SK-N-SH (cell line): ENCODE measurements around the gene ALDH3B1. TPM values are rescaled to one million over a fixed set of nuclear protein-coding genes. Genes with fewer than 3 reads are reported as not detected.

Source experiments
- CTCF ChIA-PET: fragments of 300-600, 350-600 bp; formaldehyde crosslinking; extraction: SDS; loops from one replicate; lab custom pipeline; 2021; lab: Yijun Ruan, JAX
- POLR2A ChIA-PET: fragments of 350-600 bp; sonication (Branson Sonifier 250); formaldehyde crosslinking; extraction: SDS; loops from one replicate; lab custom pipeline; 2020; ENCODE audit warnings: antibody characterized with exemption, inconsistent platforms; lab: Yijun Ruan, JAX
- DNase-seq: peaks from one replicate; pipeline ENCODE4 v3.0.0; 2012
- H2AFZ ChIP-seq: fragments of 200-600 bp; sonication (generic); 2 replicates; pipeline ENCODE4 v1.8.1; 2016; ENCODE audit warnings: antibody characterized with exemption, mild to moderate bottlenecking, low read depth
- H3F3A ChIP-seq: fragments of 200-600 bp; sonication (generic); replicated peaks from 2 replicates; pipeline ENCODE3; 2016; ENCODE audit warnings: antibody characterized with exemption, mild to moderate bottlenecking; ENCODE audit not compliant: insufficient read depth
- H3K27ac ChIP-seq, 2 experiments: fragments of 200-500 bp in 1 of 2; fragments of 200-600 bp in 1 of 2; sonication (Bioruptor generic) in 1 of 2; sonication (generic), shearing (Covaris generic) in 1 of 2; 2 replicates each; pipeline versions ENCODE4 v1.5.1 to v1.6.1; 2014 to 2016; ENCODE audit warnings: low read depth in 2 of 2, inconsistent platforms in 1 of 2, low read length in 1 of 2, mild to moderate bottlenecking in 1 of 2, mixed read lengths in 1 of 2
- H3K27me3 ChIP-seq: fragments of 200-600 bp; sonication (generic), shearing (Covaris generic); 2 replicates; pipeline ENCODE4 v1.6.1; 2016; ENCODE audit warnings: mixed run types; ENCODE audit not compliant: insufficient read depth
- H3K36me3 ChIP-seq, 2 experiments: fragments of 200-500 bp in 1 of 2; fragments of 200-600 bp in 1 of 2; sonication (Bioruptor generic) in 1 of 2; sonication (generic) in 1 of 2; replicated peaks in 1 of 2; 2 replicates each; pipeline versions ENCODE3 to v1.5.1; 2014 to 2016; ENCODE audit warnings: low read length in 1 of 2, mild to moderate bottlenecking in 1 of 2; ENCODE audit not compliant: insufficient read depth in 2 of 2, control insufficient read depth in 1 of 2
- H3K4me1 ChIP-seq, 2 experiments: fragments of 200-500 bp in 1 of 2; fragments of 200-600 bp in 1 of 2; sonication (Bioruptor generic) in 1 of 2; sonication (generic), shearing (Covaris generic) in 1 of 2; 2 replicates each; pipeline versions ENCODE4 v1.5.1 to v1.6.1; 2014 to 2016; ENCODE audit warnings: low read depth in 1 of 2, low read length in 1 of 2, mixed run types in 1 of 2; ENCODE audit not compliant: insufficient read depth in 2 of 2, control insufficient read depth in 1 of 2
- H3K4me2 ChIP-seq: fragments of 200-600 bp; sonication (generic), shearing (Covaris generic); 2 replicates; pipeline ENCODE4 v1.6.1; 2017; ENCODE audit warnings: mixed run types
- H3K4me3 ChIP-seq, 2 experiments: fragments of 200-500 bp in 1 of 2; fragments of 200-600 bp in 1 of 2; sonication (Bioruptor generic) in 1 of 2; sonication (generic), shearing (Covaris generic) in 1 of 2; 2 replicates each; pipeline versions ENCODE4 v1.5.1 to v1.8.1; 2014 to 2016; ENCODE audit warnings: low read depth in 2 of 2, inconsistent platforms in 1 of 2, low read length in 1 of 2, mild to moderate bottlenecking in 1 of 2, mixed read lengths in 1 of 2, moderate library complexity in 1 of 2
- H3K79me2 ChIP-seq: fragments of 200-600 bp; sonication (generic); 2 replicates; pipeline ENCODE4 v1.8.1; 2017; ENCODE audit warnings: mild to moderate bottlenecking; ENCODE audit not compliant: insufficient read depth
- H3K9ac ChIP-seq: fragments of 200-600 bp; sonication (generic); 2 replicates; pipeline ENCODE4 v1.6.1; 2017; ENCODE audit warnings: mixed run types
- H3K9me2 ChIP-seq: fragments of 200-600 bp; sonication (generic); 2 replicates; pipeline ENCODE4 v1.6.1; 2017; ENCODE audit warnings: mixed run types
- H3K9me3 ChIP-seq: fragments of 200-600 bp; sonication (generic); 2 replicates; pipeline ENCODE4 v1.6.1; 2017; ENCODE audit warnings: mixed run types, mild to moderate bottlenecking, moderate library complexity
- H4K20me1 ChIP-seq: fragments of 200-600 bp; sonication (generic); 2 replicates; pipeline ENCODE4 v1.6.1; 2017; ENCODE audit warnings: mild to moderate bottlenecking, mixed run types; ENCODE audit not compliant: insufficient read depth
- CHD2 ChIP-seq: fragments of 150-350 bp; IDR thresholded peaks from 2 replicates; pipeline ENCODE4 v1.6.1; 2018; ENCODE audit warnings: low read length; ENCODE audit not compliant: partially characterized antibody
- EP300 ChIP-seq, 2 experiments: IDR thresholded peaks; 2 replicates each; pipeline versions ENCODE4 v1.4.0 to v1.6.1; 2012; ENCODE audit warnings: borderline replicate concordance in 1 of 2, low read depth in 1 of 2, low read length in 1 of 2
- GATA2 ChIP-seq: sonication (generic); formaldehyde crosslinking; IDR thresholded peaks from 2 replicates; pipeline ENCODE4 v1.5.0; 2020; ENCODE audit warnings: mild to moderate bottlenecking, missing genetic modification reagents
- JUND ChIP-seq: IDR thresholded peaks from 2 replicates; pipeline ENCODE4 v1.4.0; 2012
- MAX ChIP-seq: IDR thresholded peaks from 2 replicates; pipeline ENCODE4 v1.4.0; 2012; ENCODE audit warnings: low read depth
- MXI1 ChIP-seq: IDR thresholded peaks from 2 replicates; pipeline ENCODE4 v1.6.1; 2012; ENCODE audit warnings: mild to moderate bottlenecking, low read depth, low read length, improper control_type of control experiment
- NRF1 ChIP-seq: IDR thresholded peaks from 2 replicates; pipeline ENCODE4 v1.6.1; 2012; ENCODE audit warnings: low read depth, mild to moderate bottlenecking, low read length
- PBX3 ChIP-seq: IDR thresholded peaks from 2 replicates; pipeline ENCODE4; 2012
- RCOR1 ChIP-seq: fragments of 150-350 bp; IDR thresholded peaks from 2 replicates; pipeline ENCODE4 v1.6.1; 2017; ENCODE audit warnings: antibody characterized with exemption, low read length
- SMC3 ChIP-seq: IDR thresholded peaks from 2 replicates; pipeline ENCODE4 v1.6.1; 2012; ENCODE audit warnings: low read depth, low read length, improper control_type of control experiment
- TAF1 ChIP-seq: IDR thresholded peaks from 2 replicates; pipeline ENCODE4 v1.6.1; 2012; ENCODE audit warnings: low read depth, mild to moderate bottlenecking, low read length, moderate library complexity, borderline replicate concordance
- TCF12 ChIP-seq: IDR thresholded peaks from 2 replicates; pipeline ENCODE4 v1.4.0; 2012
- TEAD4 ChIP-seq: IDR thresholded peaks from 2 replicates; pipeline ENCODE4 v1.4.0; 2012; ENCODE audit warnings: mild to moderate bottlenecking, borderline replicate concordance; ENCODE audit not compliant: insufficient read depth
- YY1 ChIP-seq: IDR thresholded peaks from 2 replicates; pipeline ENCODE4 v1.4.0; 2012; ENCODE audit warnings: low read depth, mild to moderate bottlenecking
- ZBTB33 ChIP-seq: IDR thresholded peaks from 2 replicates; pipeline ENCODE4 v1.4.0; 2012; ENCODE audit warnings: low read depth, borderline replicate concordance
- WGBS: methylation state at CpG from one replicate; pipeline ENCODE4 v1.1.6; 2017; ENCODE audit warnings: low lambda C conversion rate; 5-methylcytosine and 5-hydroxymethylcytosine counted together
- polyA plus RNA-seq, 3 experiments: library from polyadenylated mRNA; depleted of rRNA; stranded (reverse); fragments of >200 nt; gene quantifications; 2 replicates each; pipeline ENCODE4 v1.2.3, GENCODE V29; 2012

Gene ALDH3B1
- polyA plus RNA-seq, 1 of the 3 experiments (the other 2 are of a cell fraction), result 14.9 TPM

- no peaks in the 10 kb centered on the region for H3K79me2 ChIP-seq
- H3K9me3 ChIP-seq, result no peaks in the 10 kb centered on the region
- no peaks in the 10 kb centered on the region for H3K27me3 ChIP-seq
- no peaks in the 10 kb centered on the region for H4K20me1 ChIP-seq
- TF ChIP-seq SMC3 (no peak), MXI1 (no peak), PBX3 (no peak), MAX (no peak), TAF1 (no peak), YY1 (no peak), TEAD4 (no peak), TCF12 (no peak), JUND (no peak), CHD2 (no peak), EP300 (IDR thresholded peaks at IDR 0.05; ENCODE audit: borderline replicate concordance in 1 of 2, low read depth in 1 of 2, low read length in 1 of 2) (no peak), ZBTB33 (no peak), GATA2 (no peak)
- 97% methylated on average over 4 of the region's 4 CpGs for WGBS
- no peak overlapping the region for H2AFZ ChIP-seq
- H3K9me2 ChIP-seq, result no peaks in the 10 kb centered on the region
- no peak overlapping the region for H3K4me3 ChIP-seq
- no peak overlapping the region for H3K4me2 ChIP-seq
- H3K4me1 ChIP-seq, result no peaks in the 10 kb centered on the region
- CTCF ChIA-PET, result no interaction called here
- POLR2A ChIA-PET, result no interaction called here
- peaks cover 24 to 52% of the 10 kb centered on the region in 2 experiments for H3K36me3 ChIP-seq
- no peak overlapping the region for H3K27ac ChIP-seq
- H3K9ac ChIP-seq, result no peak overlapping the region
- no peak for DNase-seq
- H3F3A ChIP-seq, result peaks cover 6% of the 10 kb centered on the region
Observed at GRCh38 chr11:68057807-68058206, 47.7 kb downstream of the ALDH3B1 start.

GRCh38 chr11:68061508-68061907, 51.4 kb downstream of the ALDH3B1 start:
- H3K4me2 ChIP-seq, result no peak overlapping the region
- H3K9ac ChIP-seq, result no peak overlapping the region
- no peak overlapping the region for H2AFZ ChIP-seq
- no peak overlapping the region for H3K4me3 ChIP-seq
- peaks cover 30 to 71% of the 10 kb centered on the region in 2 experiments for H3K36me3 ChIP-seq
- H3K4me1 ChIP-seq, result no peaks in the 10 kb centered on the region
- no peak for DNase-seq
- peaks cover 6% of the 10 kb centered on the region for H3F3A ChIP-seq
- WGBS, result 95% methylated on average over 6 of the region's 7 CpGs
- H3K79me2 ChIP-seq, result no peaks in the 10 kb centered on the region
- TF ChIP-seq RCOR1, result no peak
- TF ChIP-seq YY1, result no peak
- TF ChIP-seq NRF1, result no peak
- H3K9me2 ChIP-seq, result no peaks in the 10 kb centered on the region
- no peaks in the 10 kb centered on the region for H4K20me1 ChIP-seq
- ChIA-PET CTCF (no interaction called here), POLR2A (interaction anchor here (0.8 kb wide), 1 partner anchor 8 kb away, joined by 3 read pairs; no protein-coding TSS in a partner anchor)
- no peaks in the 10 kb centered on the region for H3K27me3 ChIP-seq
- no peak overlapping the region for H3K27ac ChIP-seq
- no peaks in the 10 kb centered on the region for H3K9me3 ChIP-seq
